H1 (cell line): Measurements from ENCODE around the gene NDEL1. TPM values are rescaled to one million over a fixed set of nuclear protein-coding genes. Genes with fewer than 3 reads are reported as not detected.

Experiments used
- CTCF ChIA-PET: fragments of 300-600 bp; sonication (Branson Sonifier 250); formaldehyde crosslinking; loops from one replicate; lab custom pipeline; 2021; ENCODE audit not compliant: partially characterized antibody; lab: Charles Lee
- POLR2A ChIA-PET: fragments of 300-600 bp; sonication (Branson Sonifier 250); formaldehyde crosslinking; loops from one replicate; lab custom pipeline; 2021; ENCODE audit warnings: inconsistent platforms; ENCODE audit not compliant: partially characterized antibody; lab: Charles Lee
- DNase-seq, 2 experiments: peaks; one replicate each; pipeline versions ENCODE4 v3.0.0 to v3.0.0-alpha.2; 2010 to 2022; ENCODE audit warnings: low spot score in 2 of 2, low read depth in 1 of 2, mixed read lengths in 1 of 2
- FAIRE-seq: peaks from 2 replicates; lab custom pipeline; 2011; peaks lifted over from hg19 to GRCh38; lab: Jason Lieb, UNC
- H2AFZ ChIP-seq: 2 replicates; pipeline ENCODE4 v1.8.1; 2012; ENCODE audit warnings: low read length, inconsistent platforms
- H2AK5ac ChIP-seq: 2 replicates; pipeline ENCODE4 v1.6.1; 2013; ENCODE audit warnings: low read depth, low read length
- H2BK120ac ChIP-seq: replicated peaks from 2 replicates; pipeline ENCODE3; 2013; ENCODE audit warnings: low read depth, low read length, inconsistent platforms
- H2BK12ac ChIP-seq: 2 replicates; pipeline ENCODE4 v1.6.1; 2013; ENCODE audit warnings: low read depth, low read length
- H2BK15ac ChIP-seq: 2 replicates; pipeline ENCODE4 v1.6.1; 2013; ENCODE audit warnings: low read length
- H2BK20ac ChIP-seq: 2 replicates; pipeline ENCODE4 v1.6.1; 2013; ENCODE audit warnings: low read length
- H2BK5ac ChIP-seq: 2 replicates; pipeline ENCODE4 v1.6.1; 2013; ENCODE audit warnings: low read depth, low read length
- H3K14ac ChIP-seq: 2 replicates; pipeline ENCODE4 v1.6.1; 2013; ENCODE audit warnings: inconsistent platforms; ENCODE audit not compliant: insufficient read length
- H3K18ac ChIP-seq: 2 replicates; pipeline ENCODE4 v1.6.1; 2013; ENCODE audit warnings: low read length; ENCODE audit errors: extremely low read depth
- H3K23ac ChIP-seq: 2 replicates; pipeline ENCODE4 v1.6.1; 2013; ENCODE audit warnings: inconsistent platforms; ENCODE audit not compliant: insufficient read length
- H3K23me2 ChIP-seq: 2 replicates; pipeline ENCODE4 v1.6.1; 2013; ENCODE audit warnings: low read depth, low read length
- H3K27ac ChIP-seq: 2 replicates; pipeline ENCODE4 v1.6.1; 2011; ENCODE audit warnings: low read depth, low read length, inconsistent platforms
- H3K27me3 ChIP-seq, 4 experiments: replicated peaks in 1 of 4; 1 replicate in 1 of 4; 2 replicates in 3 of 4; pipeline versions ENCODE4 v1.6.1 to v1.8.1; 2011 to 2013; ENCODE audit warnings: low read length in 3 of 4, mild to moderate bottlenecking in 3 of 4, inconsistent platforms in 2 of 4, mixed read lengths in 2 of 4, moderate library complexity in 1 of 4; ENCODE audit not compliant: control insufficient read depth in 3 of 4, insufficient read depth in 3 of 4; ENCODE audit errors: extremely low read depth in 1 of 4
- H3K36me3 ChIP-seq, 4 experiments: 2 replicates each; pipeline versions ENCODE4 v1.6.1 to v1.8.1; 2011 to 2013; ENCODE audit warnings: mild to moderate bottlenecking in 4 of 4, low read length in 3 of 4, moderate library complexity in 2 of 4, control low read depth in 1 of 4, inconsistent platforms in 1 of 4; ENCODE audit not compliant: insufficient read depth in 4 of 4, control insufficient read depth in 2 of 4
- H3K4ac ChIP-seq: replicated peaks from 2 replicates; pipeline ENCODE3; 2013; ENCODE audit warnings: low read length, low read depth, mixed read lengths, inconsistent platforms; ENCODE audit not compliant: insufficient read length
- H3K4me1 ChIP-seq, 4 experiments: replicated peaks in 1 of 4; 1 replicate in 1 of 4; 2 replicates in 3 of 4; pipeline versions ENCODE4 v1.6.1 to v1.8.1; 2011 to 2013; ENCODE audit warnings: low read length in 3 of 4, inconsistent platforms in 2 of 4, mixed read lengths in 1 of 4; ENCODE audit not compliant: insufficient read depth in 4 of 4, control insufficient read depth in 3 of 4
- H3K4me2 ChIP-seq, 2 experiments: 2 replicates each; pipeline versions ENCODE4 v1.6.1 to v1.8.1; 2011 to 2013; ENCODE audit warnings: low read depth in 2 of 2, low read length in 2 of 2, control low read depth in 1 of 2, inconsistent platforms in 1 of 2, mild to moderate bottlenecking in 1 of 2; ENCODE audit not compliant: insufficient read depth in 1 of 2
- H3K4me3 ChIP-seq, 4 experiments: fragments of 200-600, 300-600 bp in 1 of 4; sonication (generic), shearing (Covaris generic), sonication (Bioruptor Twin) in 1 of 4; 2 replicates each; pipeline versions ENCODE4 v1.5.1 to v1.8.1; 2011 to 2016; ENCODE audit warnings: low read length in 4 of 4, low read depth in 3 of 4, control low read depth in 2 of 4, inconsistent platforms in 2 of 4, mild to moderate bottlenecking in 2 of 4, mixed read lengths in 1 of 4, moderate library complexity in 1 of 4; ENCODE audit not compliant: insufficient read depth in 2 of 4; ENCODE audit errors: extremely low read depth in 1 of 4
- H3K56ac ChIP-seq: replicated peaks from 2 replicates; pipeline ENCODE3; 2013; ENCODE audit warnings: low read depth, mild to moderate bottlenecking, mixed read lengths, low read length, inconsistent platforms; ENCODE audit not compliant: insufficient read length
- H3K79me1 ChIP-seq: 2 replicates; pipeline ENCODE4 v1.6.1; 2013; ENCODE audit warnings: low read depth, low read length, control low read depth
- H3K79me2 ChIP-seq, 2 experiments: 2 replicates each; pipeline versions ENCODE4 v1.6.1 to v1.8.1; 2012 to 2013; ENCODE audit warnings: low read length in 2 of 2, mild to moderate bottlenecking in 2 of 2, inconsistent platforms in 1 of 2; ENCODE audit not compliant: insufficient read depth in 2 of 2, control insufficient read depth in 1 of 2
- H3K9ac ChIP-seq, 4 experiments: replicated peaks in 1 of 4; 1 replicate in 1 of 4; 2 replicates in 3 of 4; pipeline versions ENCODE4 v1.6.1 to v1.8.1; 2011 to 2013; ENCODE audit warnings: low read depth in 3 of 4, low read length in 3 of 4, control low read depth in 2 of 4, mild to moderate bottlenecking in 2 of 4, moderate library complexity in 2 of 4, inconsistent platforms in 1 of 4; ENCODE audit errors: extremely low read depth in 1 of 4
- H3K9me3 ChIP-seq, 2 experiments: 2 replicates each; pipeline versions ENCODE4 v1.6.1 to v1.8.1; 2012 to 2013; ENCODE audit warnings: mild to moderate bottlenecking in 2 of 2, moderate library complexity in 2 of 2, control low read depth in 1 of 2, inconsistent platforms in 1 of 2, low read depth in 1 of 2, low read length in 1 of 2, mixed read lengths in 1 of 2; ENCODE audit not compliant: insufficient read depth in 2 of 2
- H4K20me1 ChIP-seq, 2 experiments: replicated peaks in 1 of 2; 2 replicates each; pipeline versions ENCODE3 to v1.8.1; 2011 to 2013; ENCODE audit warnings: inconsistent platforms in 2 of 2, low read length in 2 of 2, mild to moderate bottlenecking in 1 of 2; ENCODE audit not compliant: insufficient read depth in 2 of 2, control insufficient read depth in 1 of 2
- H4K5ac ChIP-seq: 2 replicates; pipeline ENCODE4 v1.6.1; 2013; ENCODE audit warnings: low read length, low read depth, mixed read lengths, inconsistent platforms; ENCODE audit not compliant: insufficient read length
- H4K8ac ChIP-seq: 2 replicates; pipeline ENCODE4 v1.8.0; 2013; ENCODE audit warnings: mild to moderate bottlenecking, moderate library complexity, low read length, inconsistent platforms; ENCODE audit not compliant: insufficient read depth; ENCODE audit errors: extremely low read depth
- H4K91ac ChIP-seq: replicated peaks from 2 replicates; pipeline ENCODE3; 2013; ENCODE audit warnings: low read length, mixed read lengths, inconsistent platforms; ENCODE audit not compliant: insufficient read length
- NRF1 ChIP-seq: IDR thresholded peaks from 2 replicates; pipeline ENCODE4 v1.6.1; 2011; ENCODE audit warnings: mild to moderate bottlenecking, low read depth, low read length, improper control_type of control experiment
- ZNF274 ChIP-seq: IDR thresholded peaks from 2 replicates; pipeline ENCODE4 v1.7.0; 2012; ENCODE audit warnings: low read length, borderline replicate concordance; ENCODE audit errors: extremely low read depth
- WGBS, 2 experiments: shearing (Covaris generic) in 1 of 2; methylation state at CpG; one replicate each; pipeline versions ENCODE4 v1.1.6 to v1.1.7; 2013 to 2015; ENCODE audit warnings: low lambda C conversion rate in 2 of 2, mixed read lengths in 2 of 2, inconsistent platforms in 1 of 2, low coverage in 1 of 2, missing lambda C conversion rate in 1 of 2; ENCODE audit not compliant: insufficient replicate concordance in 2 of 2, insufficient coverage in 1 of 2, insufficient read length in 1 of 2; ENCODE audit errors: extremely low coverage in 1 of 2, missing lambda C conversion rate in 1 of 2; 5-methylcytosine and 5-hydroxymethylcytosine counted together
- polyA plus RNA-seq, 7 experiments: library from polyadenylated mRNA; depleted of rRNA in 3 of 7; stranded (reverse) in 5 of 7; unstranded in 2 of 7; fragments of >200 nt in 5 of 7; fragments of 200-250 nt in 2 of 7; gene quantifications; 1 replicate in 5 of 7; 2 replicates in 1 of 7; 4 replicates in 1 of 7; pipeline versions ENCODE4 v1.2.1 to v1.2.3, GENCODE V29; 2011 to 2013; ENCODE audit warnings: missing spikeins in 2 of 7, mixed read lengths in 2 of 7
- total RNA-seq: library from RNA; stranded (reverse); fragmentation: NEBNext Ultra II Directional; extraction: Animal tissue kit (Norgen Biotek cat#: 25700); gene quantifications from 2 replicates; pipeline ENCODE4 v1.2.1, GENCODE V29; 2021

NDEL1 gene
- total and polyA plus RNA-seq, 2 of the 8 experiments (the other 6 are each of a cell fraction or from before 2014, with no cell fraction given): 31.1 to 32.9 TPM

DNA sequence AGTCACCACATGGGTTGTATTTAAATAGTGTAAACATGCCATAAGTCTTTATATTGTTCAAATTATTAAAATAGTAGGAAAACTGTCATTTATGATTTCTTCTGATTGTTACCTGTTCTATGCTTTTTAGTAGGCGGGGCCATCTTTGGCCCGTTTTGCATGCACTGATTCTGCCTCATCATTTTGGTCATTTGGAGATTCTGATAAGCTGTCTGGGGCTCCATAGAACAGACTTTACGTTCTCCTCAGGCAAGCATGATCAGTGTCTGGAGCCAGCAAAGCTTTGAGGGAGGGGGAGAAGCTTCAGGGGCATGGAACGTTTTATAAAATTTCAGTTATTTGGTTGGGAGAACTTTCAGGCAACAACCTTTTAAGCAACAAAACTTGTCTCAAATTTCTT lies 8.8 kb downstream of the NDEL1 start:
- Histone ChIP-seq H2BK20ac (no peak overlapping the region), H3K9me3 (no peaks in the 10 kb centered on the region), H2BK15ac (no peak overlapping the region), H2AFZ (no peak overlapping the region), H3K4me3 (no peak overlapping the region), H2BK5ac (no peak overlapping the region), H4K8ac (no peak overlapping the region), H3K56ac (no peak overlapping the region), H3K23me2 (no peaks in the 10 kb centered on the region), H3K23ac (no peak overlapping the region), H3K14ac (no peak overlapping the region), H3K18ac (no peak overlapping the region), H3K4me2 (no peak overlapping the region), H4K20me1 (peaks cover 0 to 2% of the 10 kb centered on the region in 2 experiments), H3K27me3 (no peaks in the 10 kb centered on the region), H3K4me1 (no peaks in the 10 kb centered on the region), H2BK120ac (no peak overlapping the region), H3K4ac (no peak overlapping the region), H4K91ac (no peak overlapping the region), H3K27ac (no peak overlapping the region), H3K9ac (no peak overlapping the region; a peak in 1 of 7 replicates), H4K5ac (no peak overlapping the region), H3K79me1 (no peaks in the 10 kb centered on the region), H3K36me3 (peaks cover 3 to 22% (median 8%) of the 10 kb centered on the region in 4 experiments; a peak in 7 of 8 replicates), H2BK12ac (no peak overlapping the region), H3K79me2 (peaks cover 0 to 30% of the 10 kb centered on the region in 2 experiments; a peak in 2 of 4 replicates), H2AK5ac (no peak overlapping the region)
- DNase-seq: no peak
- no peak for TF ChIP-seq ZNF274
- no peak for TF ChIP-seq NRF1
- ChIA-PET CTCF (interaction anchor here (0.6 to 1.4 kb wide), 3 partner anchors 11 to 161 kb away, joined by 3 to 4 read pairs (median 3); no protein-coding TSS in a partner anchor), POLR2A (no interaction called here)
- WGBS, 2 experiments: 83% methylated on average over 4 of the region's 4 CpGs; no CpG with 5 or more reads in 1 of the 2 experiments
- FAIRE-seq: no peak
